Body of pancreas (tissue), 4 donors: Measurements from ENCODE around the gene MSI2. TPM values are rescaled to one million over a fixed set of nuclear protein-coding genes. Genes with fewer than 3 reads are reported as not detected.
A peak's percentile ranks its signal among the peaks of the same experiment; 100 is the strongest.

ENCODE experiments used
- ATAC-seq: fragments of 150-250 bp; one replicate; pipeline ENCODE4 v1.9.1; 2016
- DNase-seq, 4 donors: peaks; one replicate each; pipeline ENCODE4 v3.0.0-alpha.2; 2019
- H3K27ac ChIP-seq, 4 donors: fragments of 200-600 bp; sonication (generic); 1 replicate in 3 of 4; 2 replicates in 1 of 4; pipeline versions ENCODE4 v1.5.1 to v1.6.1; 2016 to 2019; ENCODE audit warnings: mild to moderate bottlenecking in 1 of 4, mixed read lengths in 1 of 4, moderate library complexity in 1 of 4
- H3K27me3 ChIP-seq, 2 donors: fragments of 200-600 bp; sonication (generic); one replicate each; pipeline ENCODE4 v1.6.0; 2016; ENCODE audit warnings: mild to moderate bottlenecking in 1 of 2
- H3K36me3 ChIP-seq, 2 donors: fragments of 200-600 bp; sonication (generic); replicated peaks in 1 of 2; 2 replicates each; pipeline ENCODE4 v1.5.1; 2016; ENCODE audit warnings: low read depth in 2 of 2; ENCODE audit not compliant: insufficient read depth in 1 of 2
- H3K4me1 ChIP-seq: fragments of 200-600 bp; sonication (generic); one replicate; pipeline ENCODE4 v1.6.0; 2016
- H3K4me3 ChIP-seq, 2 donors: fragments of 200-600 bp; sonication (generic); 1 replicate in 1 of 2; 2 replicates in 1 of 2; pipeline ENCODE4 v1.5.1; 2016 to 2019
- H3K9me3 ChIP-seq, 3 donors: fragments of 200-600 bp; sonication (generic); 1 replicate in 2 of 3; 2 replicates in 1 of 3; pipeline ENCODE4 v1.5.1; 2016
- CTCF ChIP-seq, 7 experiments: fragments of 450-650 bp in 4 of 7; fragments of 200-600 bp in 3 of 7; sonication (generic) in 3 of 7; IDR thresholded peaks; one replicate each; pipeline ENCODE4 v1.5.1; 2016 to 2019; ENCODE audit warnings: antibody characterized with exemption in 7 of 7
- POLR2A ChIP-seq, 3 donors: fragments of 450-650 bp; IDR thresholded peaks; one replicate each; pipeline ENCODE4 v1.6.1; 2016; ENCODE audit warnings: antibody characterized with exemption in 3 of 3, mild to moderate bottlenecking in 2 of 3
- WGBS, 2 donors: methylation state at CpG; one replicate each; pipeline ENCODE4 v1.1.5; 2017; 5-methylcytosine and 5-hydroxymethylcytosine counted together
- intact Hi-C: fragments of 100-400 bp; cut with DNase I; formaldehyde crosslinking; loops from one replicate; pipeline ENCODE4 v1.15.1; 2023
- total RNA-seq, 2 donors: library from RNA; depleted of rRNA; stranded (reverse); fragments of >200 nt; gene quantifications; one replicate each; pipeline ENCODE4 v1.1.0, GENCODE V29; 2016

The MSI2 gene
- total RNA-seq, 2 donors from 2014 or later, result 21.1 to 28.5 TPM

GRCh38 chr17:57210972-57211411 lies 45.3 kb upstream of the MSI2 start:
- no peak for TF ChIP-seq CTCF (IDR thresholded peaks at IDR 0.05)
- no peaks in the 10 kb centered on the region for H3K36me3 ChIP-seq
- 59 to 72% methylated on average over 3 of the region's 3 CpGs for WGBS, 2 donors

GRCh38 chr17:57211543-57211942 lies 44.8 kb upstream of the MSI2 start:
- H3K4me1 ChIP-seq, result no peaks in the 10 kb centered on the region
- no peaks in the 10 kb centered on the region for H3K27me3 ChIP-seq
- no peak for ATAC-seq
- no peak for TF ChIP-seq CTCF (IDR thresholded peaks at IDR 0.05)
- no peak for TF ChIP-seq POLR2A (IDR thresholded peaks at IDR 0.05)
- no peaks in the 10 kb centered on the region for H3K36me3 ChIP-seq
- peaks cover 0 to 5% (median 0%) of the 10 kb centered on the region in 3 donors for H3K9me3 ChIP-seq
- DNase-seq, result no peak
- intact Hi-C loops, result no loop called here
- no peak overlapping the region for H3K27ac ChIP-seq
- WGBS, 2 donors, result 53 to 56% methylated on average over 4 of the region's 4 CpGs
- H3K4me3 ChIP-seq, result no peak overlapping the region

More at GRCh38 chr17:57210972-57211411, 45.3 kb upstream of the MSI2 start:
- Histone ChIP-seq H3K4me1 (no peaks in the 10 kb centered on the region), H3K9me3 (peaks cover 0 to 5% (median 0%) of the 10 kb centered on the region in 3 donors), H3K4me3 (no peak overlapping the region), H3K27ac (no peak overlapping the region), H3K27me3 (no peaks in the 10 kb centered on the region)
- ATAC-seq, result no peak
- no peak for DNase-seq
- intact Hi-C loops, result no loop called here

- H3K9me3 ChIP-seq, result peaks cover 0 to under 1% (median 0%) of the 10 kb centered on the region in 3 donors
- no peaks in the 10 kb centered on the region for H3K36me3 ChIP-seq
- no peaks in the 10 kb centered on the region for H3K4me1 ChIP-seq
- ATAC-seq (no peak), DNase-seq (no peak)
- 77 to 82% methylated on average over 5 of the region's 5 CpGs for WGBS, 2 donors
- no peak for TF ChIP-seq POLR2A (IDR thresholded peaks at IDR 0.05)
- TF ChIP-seq CTCF (IDR thresholded peaks at IDR 0.05), result no peak
- H3K4me3 ChIP-seq, result no peak overlapping the region
- no peak overlapping the region for H3K27ac ChIP-seq
- H3K27me3 ChIP-seq, result no peaks in the 10 kb centered on the region
- intact Hi-C loops, result no loop called here
These were observed 43.0 kb upstream of the MSI2 start for GRCh38 chr17:57213180-57213825.

- intact Hi-C loops, result no loop called here
- H3K36me3 ChIP-seq, result no peaks in the 10 kb centered on the region
- DNase-seq (peak in 1 of 4 donors; percentile 14), ATAC-seq (no peak)
- H3K27me3 ChIP-seq, result no peaks in the 10 kb centered on the region
- no peaks in the 10 kb centered on the region for H3K4me1 ChIP-seq
- no peak overlapping the region for H3K4me3 ChIP-seq
- H3K9me3 ChIP-seq, result no peaks in the 10 kb centered on the region
- H3K27ac ChIP-seq, result no peak overlapping the region
- no peak for TF ChIP-seq CTCF (IDR thresholded peaks at IDR 0.05)
- no peak for TF ChIP-seq POLR2A (IDR thresholded peaks at IDR 0.05)
- 54 to 69% methylated on average over 8 of the region's 8 CpGs for WGBS, 2 donors
These were observed 41.0 kb upstream of the MSI2 start for GRCh38 chr17:57215317-57215716.
